HG03045 (cell line): ENCODE results near the gene MSH2.

Experiments
- ATAC-seq: cut with Tn5 transposase; IDR thresholded peaks from one replicate; pipeline ENCODE4 v1.9.1; 2021; ENCODE audit warnings: mild to moderate bottlenecking, moderate library complexity; ENCODE audit not compliant: unreplicated experiment

MSH2 gene

GRCh38 chr2:47528874-47529273 is 125.9 kb downstream of the MSH2 start:
- ATAC-seq, result no peak

- no peak for ATAC-seq
These were observed 127.3 kb downstream of the MSH2 start for GRCh38 chr2:47530105-47530760.

- ATAC-seq, result no peak
These were observed 128.6 kb downstream of the MSH2 start for GRCh38 chr2:47531378-47532042.
